ENCODE data around the gene ABI1. TPM values are rescaled to one million over a fixed set of nuclear protein-coding genes. Genes with fewer than 3 reads are reported as not detected.

The ABI1 gene
- total RNA-seq, 1 donor from 2014 or later = 59.3 TPM

- intact Hi-C loops (cut with micrococcal nuclease) = loop anchor here (1.0 to 10.0 kb wide), 2 partner anchors 140 to 433 kb away; partner anchors contain the start of genes MASTL and YME1L1
Measured at GRCh38 chr10:26721561-26721960, 139.2 kb downstream of the ABI1 start.

DNA sequence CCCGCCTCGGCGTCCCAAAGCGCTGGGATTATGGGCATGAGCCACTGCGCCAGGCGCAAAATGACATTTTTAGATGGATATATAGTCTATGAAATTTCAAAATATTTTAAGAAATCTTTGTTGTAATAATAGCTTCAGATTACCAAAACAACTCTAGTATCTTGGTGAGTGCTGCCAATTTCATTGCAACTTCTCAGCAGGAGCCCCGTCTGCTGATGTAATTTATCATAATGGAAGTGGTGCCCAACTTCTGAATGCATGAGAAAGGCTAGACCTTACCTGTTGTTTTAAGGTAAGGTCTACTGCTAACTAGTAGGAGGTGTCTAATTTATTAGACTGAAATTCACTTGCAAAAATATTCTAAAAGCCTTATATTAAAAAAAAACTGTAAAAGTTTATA lies 143.3 kb downstream of the ABI1 start:
- intact Hi-C loops (cut with micrococcal nuclease) = no loop called here

- intact Hi-C loops (cut with micrococcal nuclease) = no loop called here
Measured at GRCh38 chr10:26715137-26715487, 145.6 kb downstream of the ABI1 start.

- intact Hi-C loops (cut with micrococcal nuclease) = no loop called here
Measured at GRCh38 chr10:26714415-26715136, 146.2 kb downstream of the ABI1 start.

GRCh38 chr10:26711324-26711723 lies 149.4 kb downstream of the ABI1 start:
- intact Hi-C loops (cut with micrococcal nuclease) = no loop called here

DNA sequence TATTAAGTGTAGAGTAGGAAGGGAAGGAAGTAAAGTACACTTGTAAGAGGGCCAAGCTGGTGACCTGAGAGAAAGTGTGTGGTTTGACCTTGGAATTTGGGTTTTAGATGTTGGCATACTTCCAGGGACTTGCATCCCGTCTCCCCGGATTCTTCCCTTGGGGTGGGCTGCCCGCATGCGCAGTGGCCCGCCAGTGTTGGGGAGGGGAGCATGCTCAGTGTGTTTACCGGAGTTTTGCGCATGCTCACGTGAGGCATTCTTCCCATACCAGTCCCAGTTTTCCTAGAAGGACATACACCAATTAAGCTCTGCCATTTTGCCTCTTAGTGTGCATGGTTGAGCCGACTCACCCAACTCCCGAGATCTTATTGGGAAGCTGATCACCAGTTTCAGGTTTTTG lies 153.8 kb downstream of the ABI1 start:
- intact Hi-C loops (cut with micrococcal nuclease) = no loop called here

- intact Hi-C loops (cut with micrococcal nuclease) = no loop called here
Measured at GRCh38 chr10:26706206-26706605, 154.6 kb downstream of the ABI1 start.

DNA sequence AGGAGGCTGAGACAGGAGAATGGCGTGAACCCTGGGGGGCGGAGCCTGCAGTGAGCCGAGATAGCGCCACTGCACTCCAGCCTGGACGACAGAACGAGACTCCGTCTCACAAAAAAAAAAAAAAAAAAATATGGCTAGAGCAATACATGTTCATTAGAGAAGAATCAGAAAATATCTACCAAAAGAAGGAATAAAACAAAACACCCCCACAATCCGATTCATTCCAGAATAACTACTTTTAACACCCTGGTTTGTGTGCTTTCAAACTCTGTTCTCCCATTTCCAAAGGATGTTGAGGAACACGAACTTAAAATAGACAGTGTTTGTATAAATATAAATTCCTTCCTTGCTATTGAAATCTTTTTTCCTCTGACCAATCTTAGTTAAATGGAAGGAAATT lies 156.8 kb downstream of the ABI1 start:
- intact Hi-C loops (cut with micrococcal nuclease) = no loop called here

- intact Hi-C loops (cut with micrococcal nuclease) = no loop called here
Measured at GRCh38 chr10:26703096-26703495, 157.7 kb downstream of the ABI1 start.

DNA sequence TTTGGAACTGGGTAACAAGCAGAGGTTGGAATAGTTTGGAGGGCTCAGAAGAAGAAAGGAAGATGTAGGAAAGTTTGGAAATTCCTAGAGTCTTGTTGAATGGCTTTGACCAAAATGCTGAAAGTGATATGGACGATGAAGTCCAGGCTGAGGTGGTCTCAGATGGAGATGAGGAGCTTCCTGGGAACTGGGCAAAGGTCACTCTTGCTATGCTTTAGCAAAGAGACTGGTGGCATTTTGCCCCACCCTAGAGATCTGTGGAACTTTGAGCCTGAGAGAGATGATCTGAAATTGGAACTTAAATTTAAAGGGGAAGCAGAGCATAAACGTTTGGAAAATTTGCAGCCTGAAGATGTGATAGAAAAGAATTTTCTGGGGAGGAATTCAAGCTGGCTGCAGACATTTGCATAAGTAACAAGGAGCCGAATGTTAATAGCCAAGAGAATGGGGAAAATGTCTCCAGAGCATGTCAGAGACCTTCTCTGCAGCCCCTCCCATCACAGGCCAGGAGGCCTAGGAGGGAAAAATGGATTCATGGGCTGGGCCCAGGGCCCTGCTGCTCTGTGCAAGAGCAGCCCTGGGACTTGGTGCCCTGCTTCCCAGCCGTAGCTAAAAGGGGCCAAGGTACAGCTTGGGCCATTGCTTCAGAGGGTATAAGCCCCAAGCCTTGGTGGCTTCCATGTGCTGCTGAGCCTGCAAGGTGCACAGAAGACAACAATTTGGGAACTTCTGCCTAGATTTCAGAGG lies 159.7 kb downstream of the ABI1 start:
- intact Hi-C loops (cut with micrococcal nuclease) = no loop called here

DNA sequence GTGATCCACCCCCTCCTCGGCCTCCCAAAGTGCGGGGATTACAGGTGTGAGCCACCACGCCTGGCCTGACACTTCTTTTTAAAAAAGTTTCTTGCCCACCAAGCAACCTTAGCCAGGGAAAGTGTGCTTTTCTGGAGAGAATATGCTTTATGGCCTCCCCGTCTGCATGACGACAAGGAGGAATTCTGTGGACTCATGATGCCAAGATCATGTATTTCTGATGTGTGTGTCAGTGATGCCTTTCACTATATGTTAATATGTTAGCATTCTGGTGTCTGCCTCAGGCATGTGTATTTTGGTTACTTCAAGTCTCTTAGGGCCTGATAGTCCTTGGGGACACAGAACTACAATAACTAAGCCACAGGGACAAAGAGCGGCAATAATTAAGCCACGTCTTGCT lies 161.1 kb downstream of the ABI1 start:
- intact Hi-C loops (cut with micrococcal nuclease) = loop anchor here (5.0 to 10.0 kb wide), 2 partner anchors 255 to 543 kb away; partner anchors contain the start of gene ACBD5

DNA sequence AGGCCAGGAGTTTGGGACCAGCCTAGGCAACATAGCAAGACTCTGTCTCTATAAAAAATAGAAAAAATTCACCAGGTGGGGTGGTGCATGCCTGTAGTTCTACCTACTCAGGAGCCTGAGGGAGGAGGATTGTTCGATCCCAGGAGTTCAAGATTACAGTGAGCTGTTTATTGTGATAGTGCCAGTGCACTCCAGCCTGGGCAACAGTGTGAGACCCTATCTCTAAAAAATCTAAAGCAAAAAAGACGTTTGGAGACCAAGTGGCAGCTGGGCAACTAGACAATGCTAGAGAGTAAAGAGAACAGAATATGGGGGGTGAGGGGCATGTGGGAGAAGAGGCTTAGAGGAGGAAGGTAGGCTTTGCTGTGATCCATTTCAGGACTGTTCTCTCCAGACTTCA lies 161.8 kb downstream of the ABI1 start:
- intact Hi-C loops (cut with micrococcal nuclease) = loop anchor here (5.0 to 10.0 kb wide), 2 partner anchors 254 to 543 kb away; partner anchors contain the start of gene ACBD5

DNA sequence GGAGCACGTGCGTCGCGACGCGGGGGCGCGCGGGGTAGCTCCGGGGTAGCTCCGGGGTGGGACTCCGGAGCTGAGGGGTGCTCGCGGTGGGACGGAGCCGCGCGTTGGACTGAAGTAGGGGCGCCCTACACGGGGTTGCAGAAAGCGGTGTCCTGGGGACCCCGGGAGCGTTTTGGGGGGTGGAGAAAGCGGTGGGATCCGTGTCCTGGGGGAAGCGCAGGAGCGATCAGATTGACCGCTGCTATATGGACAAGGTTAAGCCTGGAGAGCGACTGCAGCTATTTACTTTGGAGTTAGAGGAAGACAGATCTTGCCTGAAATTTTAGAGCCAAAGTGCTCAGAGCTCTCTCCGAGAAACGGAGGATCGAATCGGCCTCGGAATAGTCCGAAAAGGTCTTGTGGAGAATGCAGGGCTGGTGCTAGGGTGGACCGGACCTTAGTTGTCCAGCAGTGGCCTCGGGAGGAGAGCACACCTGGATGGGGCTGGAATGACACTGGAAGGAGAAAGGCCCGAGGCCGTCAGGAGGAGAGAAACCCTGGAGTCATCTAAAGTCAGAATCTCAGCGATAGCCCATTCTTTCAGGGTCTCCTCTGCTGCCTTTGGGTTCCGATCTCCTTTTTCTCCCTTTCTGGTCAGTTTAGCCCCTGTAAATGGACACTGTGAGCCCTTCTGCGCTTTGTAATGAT lies 162.7 kb downstream of the ABI1 start:
- intact Hi-C loops (cut with micrococcal nuclease) = loop anchor here (1.0 to 10.0 kb wide), 4 partner anchors 163 to 544 kb away; partner anchors contain the start of genes ACBD5, MASTL and YME1L1

DNA sequence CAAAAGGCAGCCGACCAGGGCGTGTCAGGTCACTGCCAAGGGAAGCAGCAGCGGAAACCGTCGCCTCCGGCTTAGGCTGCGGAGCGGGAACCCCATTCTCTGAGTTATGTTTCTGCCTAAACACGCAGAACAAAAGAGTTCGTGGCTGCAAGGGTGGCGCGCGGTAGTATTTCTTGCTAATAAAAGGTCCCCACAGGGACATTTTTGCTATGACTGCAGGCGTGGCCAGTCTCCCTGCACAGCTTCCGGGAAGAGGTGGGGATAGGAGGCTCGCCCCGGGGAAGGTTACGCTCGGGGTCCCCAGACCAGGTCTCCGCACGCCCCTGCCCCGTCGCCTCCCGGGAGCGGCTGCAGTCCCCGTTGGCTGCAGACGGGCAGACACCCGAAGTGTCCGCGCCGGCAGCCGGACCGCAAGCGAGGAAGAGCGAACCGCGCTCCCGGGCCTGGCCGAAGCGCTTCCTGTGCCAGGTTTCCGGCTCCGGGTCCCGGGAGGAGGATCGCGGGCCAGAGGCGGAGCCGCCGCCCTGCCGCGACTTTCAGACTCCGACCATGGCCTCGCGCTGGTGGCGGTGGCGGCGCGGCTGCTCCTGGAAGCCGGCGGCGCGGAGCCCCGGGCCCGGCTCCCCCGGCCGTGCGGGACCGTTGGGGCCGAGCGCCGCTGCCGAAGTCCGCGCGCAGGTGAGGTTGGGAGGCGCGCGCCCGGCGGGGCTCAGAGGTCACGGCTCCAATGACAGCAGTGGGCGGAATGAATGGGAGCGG lies 163.4 kb downstream of the ABI1 start, which contains the start of gene PDSS1:
PDSS1 (plus strand) TSS at position 539 of the 759 bp plus-strand sequence; CDS start at position 550, 11 bp downstream.
- intact Hi-C loops (cut with micrococcal nuclease) = loop anchor here (1.0 to 10.0 kb wide), 4 partner anchors 164 to 545 kb away; partner anchors contain the start of genes ACBD5, MASTL and YME1L1

GRCh38 chr10:26696786-26697162 lies 164.0 kb downstream of the ABI1 start:
- intact Hi-C loops (cut with micrococcal nuclease) = loop anchor here (1.0 to 10.0 kb wide), 4 partner anchors 165 to 546 kb away; partner anchors contain the start of genes ACBD5, MASTL and YME1L1

Other genes starting within 250 kb of the ABI1 start
- gene PDSS1, start 163.3 kb downstream of the ABI1 start, total RNA-seq = 20.4 and 20.8 TPM in 2 replicates
- 6.9 and 8.1 TPM in 2 replicates for gene ANKRD26, start 239.5 kb upstream of the ABI1 start, total RNA-seq

Data from T-helper 2 cell treated with Interferon-gamma antibody and Interleukin-4, amounts not matched to agents 100 ng/mL and 5 ng/mL, for 36 hours (primary cell).